A549 treated with DMSO at 1 μM for 4 hours (cell line): ENCODE results near the gene SLC5A2. TPM values are rescaled to one million over a fixed set of nuclear protein-coding genes. Genes with fewer than 3 reads are reported as not detected.

Source experiments
- total RNA-seq: library from RNA; stranded (reverse); fragments of 200-300 nt; extraction: Qiagen RNA extraction; gene quantifications from 5 replicates; pipeline ENCODE4 v1.2.3, GENCODE V29; 2022; ENCODE audit warnings: low read depth

SLC5A2 gene
- total RNA-seq: 0.30 to 0.74 TPM (median 0.44 TPM) in 4 of 5 replicates, not detected in the other

DNA sequence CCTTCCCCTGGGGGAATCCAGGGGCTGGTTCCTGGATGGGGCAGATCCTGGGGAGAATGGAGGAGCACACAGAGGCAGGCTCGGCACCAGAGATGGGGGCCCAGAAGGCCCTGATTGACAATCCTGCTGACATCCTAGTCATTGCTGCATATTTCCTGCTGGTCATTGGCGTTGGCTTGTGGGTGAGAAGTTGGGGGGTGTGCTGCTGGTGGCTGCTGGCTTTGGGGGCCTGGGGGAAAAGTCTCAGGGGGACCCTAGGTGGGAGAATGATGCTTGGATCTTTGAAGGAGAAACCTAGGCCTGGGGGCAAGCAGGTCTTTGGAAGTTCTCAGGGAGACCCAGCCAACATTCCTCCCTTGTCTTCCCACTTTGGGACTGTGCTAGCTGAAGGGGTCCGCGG is at the start of gene SLC5A2:
SLC5A2 (plus strand) TSS at position 43 of the 400 bp plus-strand sequence; CDS start at position 57, 14 bp downstream.

DNA sequence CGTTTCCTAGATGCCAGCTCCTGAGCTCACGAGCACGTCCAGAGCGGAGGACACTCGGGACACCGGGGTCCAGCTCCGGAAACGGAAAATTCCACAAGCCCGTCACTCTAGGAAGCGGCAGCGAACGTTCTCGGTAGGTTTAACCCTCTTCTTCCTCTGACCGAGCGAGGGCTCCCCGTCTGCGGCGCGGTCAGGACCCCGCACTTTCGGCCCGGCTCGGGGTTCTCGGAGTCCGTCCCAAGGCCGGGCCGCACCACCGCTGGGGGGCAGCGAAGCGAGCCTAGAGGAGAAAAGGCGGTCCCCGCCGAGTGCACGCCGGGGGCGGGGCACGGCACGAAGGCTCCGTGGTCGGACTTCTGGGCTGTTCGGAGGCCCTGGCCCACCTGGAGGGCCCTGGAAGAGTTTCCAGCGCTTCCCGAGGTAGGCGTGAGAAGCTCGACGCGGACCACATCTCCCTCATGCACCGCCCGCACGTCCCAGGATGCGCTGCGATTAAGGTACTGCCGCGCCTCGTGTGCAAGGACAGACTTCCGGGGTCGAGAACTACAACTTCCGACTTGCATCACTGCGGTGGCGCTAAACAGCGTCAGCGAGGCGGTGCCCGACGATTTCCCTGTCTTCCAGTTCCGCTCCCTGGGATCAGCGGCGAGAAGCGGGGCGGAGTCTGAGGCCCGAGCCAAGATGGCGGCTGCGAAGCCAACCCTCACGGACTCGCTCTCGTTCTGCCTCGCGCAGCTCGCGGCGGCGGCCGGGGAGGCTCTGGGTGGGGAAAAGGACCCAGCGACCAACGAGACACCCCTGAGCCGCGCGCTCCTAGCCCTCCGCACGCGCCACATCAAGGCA is 23.9 kb upstream of the SLC5A2 start, which contains the start of gene ARMC5:
ARMC5 (plus strand) TSS at position 658 of the 843 bp plus-strand sequence; CDS start at position 682, 24 bp downstream.

DNA sequence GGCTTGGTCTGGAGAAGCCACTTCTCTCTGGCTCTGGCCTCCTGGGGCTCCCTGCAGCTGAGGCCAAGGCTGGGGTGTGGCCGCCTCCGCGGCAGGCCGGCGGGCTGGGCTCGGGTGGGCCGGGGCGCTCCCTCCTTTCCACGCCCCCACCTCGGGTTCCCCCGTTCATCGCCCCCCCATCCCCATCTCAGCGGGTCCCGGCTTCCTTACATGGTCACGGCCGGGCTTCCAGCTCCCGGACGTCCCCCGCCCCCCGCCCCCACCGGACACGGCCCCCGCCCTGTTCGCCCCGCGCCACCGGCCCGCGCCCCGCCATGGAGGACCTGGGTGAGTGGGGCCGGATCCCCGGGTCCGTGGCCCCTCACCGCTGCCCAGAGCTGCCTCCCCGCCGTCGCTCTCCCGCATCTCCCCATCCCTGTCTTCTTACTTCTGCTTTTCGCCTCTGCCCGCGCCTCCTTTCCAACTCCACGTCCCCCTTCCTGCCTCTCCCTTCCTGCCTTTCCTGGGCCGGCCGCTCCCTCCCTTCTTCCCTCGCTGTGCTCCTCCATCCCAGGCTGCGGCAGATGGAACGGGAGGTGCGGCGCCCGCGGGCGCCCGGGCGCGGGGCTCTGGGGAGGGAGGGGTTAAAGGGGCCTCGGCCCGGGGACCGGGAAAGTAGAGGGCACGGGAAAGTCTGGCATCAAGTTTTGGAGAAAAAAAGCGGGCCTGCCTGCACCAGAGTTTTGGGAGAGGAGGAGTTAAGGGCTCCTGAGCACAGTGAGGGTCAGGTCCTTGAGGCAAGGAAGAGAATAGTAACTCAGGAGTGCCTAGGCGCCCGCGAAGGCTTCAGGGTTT is 10.8 kb upstream of the SLC5A2 start, which contains the start of gene TGFB1I1:
TGFB1I1 (plus strand) TSS at position 278 of the 834 bp plus-strand sequence; CDS start at position 315, 37 bp downstream.

DNA sequence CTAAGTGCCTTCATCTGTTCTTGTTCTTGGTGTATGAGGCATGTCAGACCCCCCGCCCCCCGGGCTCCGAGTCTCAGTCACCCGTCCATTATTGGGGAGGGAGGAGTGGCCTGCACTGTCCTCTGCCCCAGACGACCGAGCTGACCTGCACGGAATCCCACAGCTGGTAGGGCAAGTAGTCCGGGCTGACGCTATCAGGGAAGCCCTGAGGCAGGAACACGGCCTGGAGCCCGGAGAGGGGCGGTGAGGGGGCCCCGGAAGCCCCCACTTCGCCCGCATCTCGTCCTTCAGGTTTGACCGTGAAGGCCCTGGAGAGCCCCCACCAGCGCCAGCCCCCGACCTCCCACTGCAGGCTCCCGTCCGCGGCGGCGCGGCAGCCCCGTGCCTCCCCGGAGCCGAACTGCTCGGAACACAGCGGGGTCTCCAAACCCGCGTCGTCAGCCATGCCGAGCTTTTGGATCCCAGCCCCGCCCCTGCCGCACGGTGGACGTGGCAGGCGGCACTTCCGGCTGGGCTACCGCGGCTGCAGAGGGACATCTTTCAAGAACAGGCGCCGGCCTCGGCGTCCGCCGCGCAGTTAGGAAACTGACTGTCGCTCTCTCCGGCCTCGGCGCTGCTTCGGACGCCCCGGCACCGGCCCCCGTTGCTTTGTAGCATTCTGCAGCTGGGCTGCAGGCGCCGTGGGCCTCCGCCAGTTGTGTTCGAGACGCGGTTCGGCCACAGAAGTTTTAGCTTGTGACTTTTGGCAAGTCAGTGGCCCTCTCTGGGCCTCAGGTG is 25.2 kb downstream of the SLC5A2 start, which contains the start of gene RUSF1:
RUSF1 (minus strand) TSS at position 463 of the 777 bp plus-strand sequence; CDS start at position 445, 18 bp downstream.

DNA sequence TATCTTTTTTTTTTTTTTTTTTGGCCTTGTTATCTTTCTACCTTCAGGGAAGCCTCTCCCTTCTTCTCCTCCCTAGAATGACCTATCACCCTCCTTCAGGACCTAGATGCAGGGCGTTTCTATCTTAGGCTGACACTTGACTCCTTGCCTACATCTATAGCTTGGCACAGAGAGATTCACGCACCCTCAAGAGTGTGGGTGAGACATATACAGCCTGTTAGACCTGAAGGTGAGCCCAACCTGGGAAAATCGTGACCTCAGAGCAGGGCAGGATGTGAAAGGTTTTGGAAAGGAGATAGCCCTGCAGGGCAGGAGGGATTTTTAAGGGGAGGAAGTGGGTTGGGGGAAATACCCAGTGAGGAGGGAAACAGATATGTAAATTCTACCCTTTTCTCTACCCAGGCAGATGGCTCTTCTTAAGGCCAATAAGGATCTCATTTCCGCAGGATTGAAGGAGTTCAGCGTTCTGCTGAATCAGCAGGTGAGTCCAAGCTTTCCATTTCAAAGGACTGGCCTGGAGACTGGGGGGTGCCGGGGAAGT is 44.9 kb downstream of the SLC5A2 start, which contains the start of gene AHSP:
AHSP (plus strand) TSS at position 167 of the 541 bp plus-strand sequence; CDS start at position 407, 240 bp downstream.

Other genes starting within 250 kb of the SLC5A2 start
- gene ITGAM, start 223.1 kb upstream of the SLC5A2 start, total RNA-seq: 1.1 to 2.6 TPM (median 1.9 TPM) in 5 replicates
- 1.2 to 2.0 TPM (median 1.4 TPM) in 5 replicates for gene ITGAX, start 127.9 kb upstream of the SLC5A2 start, total RNA-seq
- not detected in 5 replicates for gene ITGAD, start 89.8 kb upstream of the SLC5A2 start, total RNA-seq
- gene COX6A2, start 54.8 kb upstream of the SLC5A2 start, total RNA-seq: not detected in 5 replicates
- gene ZNF843, start 40.3 kb upstream of the SLC5A2 start, total RNA-seq: 0.08 to 0.17 TPM (median 0.15 TPM) in 4 of 5 replicates, not detected in the other
- 7.6 to 16.0 TPM (median 10.3 TPM) in 5 replicates for gene ARMC5, start 23.6 kb upstream of the SLC5A2 start, total RNA-seq
- gene TGFB1I1, start 11.0 kb upstream of the SLC5A2 start, total RNA-seq: 33.9 to 59.2 TPM (median 44.8 TPM) in 5 replicates
- gene RUSF1, start 25.3 kb downstream of the SLC5A2 start, total RNA-seq: 41.9 to 52.9 TPM (median 50.0 TPM) in 5 replicates
- not detected in 5 replicates for gene AHSP, start 44.8 kb downstream of the SLC5A2 start, total RNA-seq